Naive thymus-derived CD8-positive, alpha-beta T cell (primary cell): Measurements from ENCODE around the gene ARL2BP. TPM values are rescaled to one million over a fixed set of nuclear protein-coding genes. Genes with fewer than 3 reads are reported as not detected.

Experiments used
- ATAC-seq, 2 donors: fragments of 150-1000 bp; cut with Tn5 transposase in 1 of 2; sonication (Bioruptor Pico), chemical (Tn5 transposase) in 1 of 2; 1 replicate in 1 of 2; 2 replicates in 1 of 2; pipeline ENCODE4 v1.10.0; 2021; ENCODE audit warnings: mild to moderate bottlenecking in 2 of 2, moderate library complexity in 2 of 2
- POLR2A ChIA-PET: fragments of 350-600 bp; sonication (Branson Sonifier 250); formaldehyde crosslinking; loops from one replicate; lab custom pipeline; 2021; ENCODE audit warnings: antibody characterized with exemption; lab: Charles Lee
- DNase-seq, 10 donors: peaks; one replicate each; pipeline versions ENCODE4 v3.0.0 to v3.0.0-alpha.2; 2020 to 2022
- H3K27ac Mint-ChIP-seq, 10 donors: one replicate each; pipeline ENCODE4 v1.8.0; 2020 to 2022; ENCODE audit warnings: mild to moderate bottlenecking in 10 of 10, mixed read lengths in 10 of 10, moderate library complexity in 4 of 10, inconsistent platforms in 1 of 10
- H3K27me3 Mint-ChIP-seq, 5 donors: one replicate each; pipeline ENCODE4 v1.8.0; 2021 to 2022; ENCODE audit warnings: mixed read lengths in 5 of 5
- H3K36me3 Mint-ChIP-seq, 3 donors: one replicate each; pipeline ENCODE4 v1.8.0; 2020 to 2022; ENCODE audit warnings: mixed read lengths in 3 of 3, mild to moderate bottlenecking in 2 of 3, inconsistent platforms in 1 of 3
- H3K4me1 Mint-ChIP-seq, 4 donors: one replicate each; pipeline ENCODE4 v1.8.0; 2021 to 2022; ENCODE audit warnings: mixed read lengths in 4 of 4
- H3K4me3 Mint-ChIP-seq, 10 donors: one replicate each; pipeline ENCODE4 v1.8.0; 2020 to 2022; ENCODE audit warnings: mild to moderate bottlenecking in 10 of 10, mixed read lengths in 10 of 10, moderate library complexity in 6 of 10, inconsistent platforms in 1 of 10
- H3K9me3 Mint-ChIP-seq, 9 donors: one replicate each; pipeline ENCODE4 v1.8.0; 2020 to 2022; ENCODE audit warnings: mixed read lengths in 9 of 9, mild to moderate bottlenecking in 3 of 9, inconsistent platforms in 1 of 9, moderate library complexity in 1 of 9
- polyA plus RNA-seq, 3 donors: library from polyadenylated mRNA; unstranded; fragments of 300-500 nt; fragmentation: Illumina TruSeq; gene quantifications; one replicate each; pipeline ENCODE4 v1.2.3, GENCODE V29; 2021
- total RNA-seq, 8 experiments: library from RNA in 2 of 8; stranded (reverse) in 2 of 8; gene quantifications; one replicate each; pipeline ENCODE4 v1.2.3 and lab custom pipeline; 2021 to 2026

Gene ARL2BP
- total and polyA plus RNA-seq, 5 experiments from 2014 or later = 58.0 to 154 (median 148) TPM

DNA sequence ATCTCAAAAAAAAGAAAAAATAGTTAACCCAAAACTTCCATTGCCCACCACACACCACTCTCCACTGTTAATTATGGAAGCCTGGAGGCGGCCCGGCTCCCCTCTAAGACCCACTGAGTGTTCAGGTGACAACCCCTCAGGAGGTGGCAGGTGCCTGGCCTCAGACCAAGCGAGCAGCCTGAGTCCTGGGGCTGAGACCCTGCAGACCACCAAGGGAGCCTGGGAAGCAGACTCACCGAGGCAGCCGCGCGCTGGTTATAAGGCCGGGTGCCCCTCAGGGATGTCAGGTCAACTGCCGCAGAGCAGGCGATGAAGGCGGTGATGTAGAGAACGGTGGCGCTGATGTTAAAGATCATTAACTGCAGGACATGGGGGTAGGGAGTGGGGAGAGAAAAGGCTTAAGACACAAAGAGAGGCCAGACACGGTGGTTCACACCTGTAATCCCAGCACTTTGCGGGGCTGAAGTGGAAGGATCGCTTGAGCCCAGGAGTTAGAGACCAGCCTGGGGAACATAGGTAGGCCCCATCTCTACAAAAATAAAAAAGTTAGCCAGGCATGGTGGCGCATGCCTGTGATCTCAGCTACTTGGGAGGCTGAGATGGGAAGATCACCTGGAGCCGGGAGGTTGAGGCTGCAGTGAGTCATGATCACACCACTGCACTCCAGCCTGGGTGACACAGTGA is 13.3 kb downstream of the ARL2BP start:
- H3K4me3 Mint-ChIP-seq = no peak overlapping the region
- H3K27ac Mint-ChIP-seq = peak overlapping the region in 4 of 10 donors; percentile 48 to 83 (median 67)
- DNase-seq = no peak
- POLR2A ChIA-PET = interaction anchor here (1.2 kb wide), 1 partner anchor 10 kb away, joined by 4 read pairs; no protein-coding TSS in a partner anchor
- no peaks in the 10 kb centered on the region for H3K9me3 Mint-ChIP-seq
- H3K27me3 Mint-ChIP-seq = no peaks in the 10 kb centered on the region
- ATAC-seq = no peak
- H3K36me3 Mint-ChIP-seq = peaks cover 0 to 24% (median 5%) of the 10 kb centered on the region in 3 donors
- H3K4me1 Mint-ChIP-seq = peaks cover 7 to 28% (median 14%) of the 10 kb centered on the region in 4 donors

DNA sequence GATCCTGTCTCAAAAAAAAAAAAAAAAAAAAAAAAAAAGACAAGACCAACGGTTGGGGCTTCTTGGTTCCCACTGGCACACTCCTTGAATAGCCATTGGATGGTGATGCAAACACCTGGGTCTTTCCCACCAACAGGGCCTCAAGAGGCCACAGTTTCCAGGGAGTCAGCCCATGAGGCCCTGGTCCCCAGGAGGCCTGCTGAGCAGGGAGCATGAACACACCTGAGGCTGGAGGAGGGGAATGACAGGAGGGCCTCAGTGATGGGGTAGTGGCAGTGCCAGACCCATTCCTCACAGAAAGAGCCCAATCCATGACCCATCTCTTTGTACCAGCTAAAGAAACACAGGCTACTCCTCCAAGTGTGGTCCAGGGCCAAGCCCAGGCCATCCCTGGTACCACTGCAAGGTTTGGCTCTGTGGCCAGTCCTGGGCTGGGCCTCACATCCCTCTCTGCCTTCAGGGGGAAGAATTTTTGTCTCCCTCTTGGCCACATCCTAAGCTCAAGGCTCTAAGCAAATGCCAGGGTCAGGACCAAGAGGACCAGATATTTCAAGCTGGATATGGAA is 13.9 kb downstream of the ARL2BP start:
- H3K27ac Mint-ChIP-seq = no peak overlapping the region

DNA sequence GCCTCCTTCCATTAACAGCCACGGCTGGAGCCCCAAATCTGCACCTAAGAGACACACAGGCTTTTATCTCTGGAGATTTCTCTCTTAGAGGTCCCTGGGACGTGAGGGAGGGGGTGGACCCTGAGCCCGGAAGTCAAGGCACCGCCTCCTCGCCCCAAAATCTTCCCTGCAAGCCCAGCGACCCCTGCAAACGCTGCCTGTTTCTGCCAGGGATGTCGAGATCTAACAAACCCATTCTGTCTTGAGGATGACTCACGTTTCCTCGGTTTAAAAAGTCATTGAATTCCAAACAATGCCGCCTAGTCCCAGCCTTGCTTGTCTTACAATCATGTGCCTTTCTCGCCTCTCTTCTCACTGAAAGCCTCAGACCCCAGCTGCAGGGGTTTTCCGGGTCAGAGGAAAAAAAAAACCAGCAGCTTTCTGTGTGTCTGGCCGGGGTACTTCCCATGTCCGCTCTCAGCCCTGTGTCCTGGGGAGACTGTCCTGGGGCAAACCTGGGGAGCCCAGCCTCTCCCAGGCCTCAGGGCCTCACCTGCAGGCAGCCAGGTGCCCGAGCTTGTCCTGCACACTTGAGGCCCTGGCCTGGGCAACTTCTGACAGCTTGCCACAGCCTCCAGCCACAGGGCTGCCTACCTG is 15.4 kb downstream of the ARL2BP start:
- Mint-ChIP-seq H3K27me3 (no peaks in the 10 kb centered on the region), H3K9me3 (no peaks in the 10 kb centered on the region), H3K27ac (peak overlapping the region; percentile 78 to 95 (median 88)), H3K4me1 (peaks cover 11 to 34% (median 22%) of the 10 kb centered on the region in 4 donors), H3K4me3 (peak overlapping the region; percentile 29 to 81 (median 60)), H3K36me3 (peaks cover 0 to 10% (median 0%) of the 10 kb centered on the region in 3 donors)
- POLR2A ChIA-PET = interaction anchor here (0.6 to 1.5 kb wide), 4 partner anchors 14 to 354 kb away, joined by 3 read pairs; no protein-coding TSS in a partner anchor
- peak in 7 of 10 donors; percentile 15 to 58 (median 31) for DNase-seq
- ATAC-seq = peak; percentile 63 to 81

More for the DNA sequence above, 13.9 kb downstream of the ARL2BP start:
- Mint-ChIP-seq H3K36me3 (peaks cover 0 to 21% (median 5%) of the 10 kb centered on the region in 3 donors), H3K4me1 (peaks cover 7 to 28% (median 14%) of the 10 kb centered on the region in 4 donors), H3K4me3 (peak overlapping the region in 1 of 10 donors; percentile 14), H3K9me3 (no peaks in the 10 kb centered on the region), H3K27me3 (no peaks in the 10 kb centered on the region)
- POLR2A ChIA-PET = interaction anchor here (0.9 to 1.2 kb wide), 2 partner anchors 8 to 9 kb away, joined by 3 to 4 read pairs; no protein-coding TSS in a partner anchor
- DNase-seq (no peak), ATAC-seq (no peak)

DNA sequence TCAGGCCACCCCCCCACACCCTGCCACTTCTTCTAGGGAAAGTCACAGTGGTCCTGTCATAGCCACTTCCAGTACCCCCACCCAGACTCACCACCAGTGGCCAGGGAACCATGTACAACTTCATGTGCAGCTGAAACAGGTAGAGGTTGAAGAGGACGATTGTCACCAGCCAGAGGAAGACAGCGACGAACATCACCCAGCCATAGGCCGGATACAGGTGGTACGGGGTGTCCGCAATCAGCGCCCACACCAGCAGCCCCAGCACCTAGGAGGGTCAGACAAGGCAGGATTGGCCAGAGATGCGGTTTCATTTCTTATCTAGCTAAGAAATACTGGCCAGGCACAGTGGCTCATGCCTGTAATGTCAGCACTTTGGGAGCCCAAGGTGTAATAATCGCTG is 16.7 kb downstream of the ARL2BP start:
- Mint-ChIP-seq H3K27me3 (no peaks in the 10 kb centered on the region), H3K27ac (peak overlapping the region in 7 of 10 donors; percentile 22 to 88 (median 72)), H3K9me3 (no peaks in the 10 kb centered on the region), H3K4me3 (no peak overlapping the region), H3K4me1 (peaks cover 18 to 46% (median 35%) of the 10 kb centered on the region in 4 donors), H3K36me3 (peaks cover 0 to 4% (median 0%) of the 10 kb centered on the region in 3 donors)
- no peak for ATAC-seq
- POLR2A ChIA-PET = interaction anchor here (1.5 to 2.6 kb wide), 2 partner anchors 15 to 17 kb away, joined by 3 to 16 read pairs; partner anchors contain the start of gene ARL2BP
- peak in 1 of 10 donors; percentile 52 for DNase-seq

DNA sequence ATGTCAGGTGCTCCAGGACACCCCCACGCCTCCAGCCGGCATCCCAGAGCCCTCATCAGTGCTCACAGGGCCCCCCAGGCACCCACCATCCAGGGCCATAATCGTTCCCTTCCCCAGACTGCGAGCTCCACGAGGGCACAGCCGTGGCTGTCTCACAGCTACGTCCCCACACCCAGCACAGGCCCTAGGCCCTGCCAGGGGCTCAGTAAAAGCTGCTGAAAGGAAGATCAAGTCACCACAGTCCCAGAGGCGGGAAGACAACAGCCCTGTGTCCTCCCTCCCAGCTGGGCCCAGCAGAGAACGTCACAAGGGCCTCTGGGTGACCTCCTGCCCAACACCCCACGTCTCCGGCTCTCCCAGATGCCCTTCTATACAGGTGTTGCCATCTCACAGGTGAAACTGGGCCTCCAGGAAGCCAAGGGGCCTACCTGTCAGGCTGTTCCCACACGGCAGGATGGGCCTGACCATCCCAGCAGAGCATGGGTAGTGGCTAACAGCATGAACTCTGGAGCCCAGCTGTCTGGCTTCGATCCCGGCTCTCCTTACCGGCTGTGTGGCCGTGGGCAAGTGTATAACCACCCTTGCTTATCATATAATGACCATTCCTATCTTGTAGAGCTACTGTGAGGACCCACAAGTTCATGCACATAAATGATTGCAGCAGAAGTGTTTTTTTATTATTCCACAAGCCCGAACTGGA is 17.9 kb downstream of the ARL2BP start:
- Mint-ChIP-seq H3K36me3 (peaks cover 0 to 2% (median 0%) of the 10 kb centered on the region in 3 donors), H3K4me1 (peaks cover 24 to 58% (median 46%) of the 10 kb centered on the region in 4 donors), H3K27me3 (no peaks in the 10 kb centered on the region), H3K27ac (peak overlapping the region; percentile 56 to 90 (median 77)), H3K4me3 (no peak overlapping the region), H3K9me3 (no peaks in the 10 kb centered on the region)
- ATAC-seq (no peak), DNase-seq (no peak)
- POLR2A ChIA-PET = interaction anchor here (0.5 to 2.6 kb wide), 3 partner anchors 18 to 332 kb away, joined by 3 to 16 read pairs (median 4); partner anchors contain the start of gene ARL2BP

DNA sequence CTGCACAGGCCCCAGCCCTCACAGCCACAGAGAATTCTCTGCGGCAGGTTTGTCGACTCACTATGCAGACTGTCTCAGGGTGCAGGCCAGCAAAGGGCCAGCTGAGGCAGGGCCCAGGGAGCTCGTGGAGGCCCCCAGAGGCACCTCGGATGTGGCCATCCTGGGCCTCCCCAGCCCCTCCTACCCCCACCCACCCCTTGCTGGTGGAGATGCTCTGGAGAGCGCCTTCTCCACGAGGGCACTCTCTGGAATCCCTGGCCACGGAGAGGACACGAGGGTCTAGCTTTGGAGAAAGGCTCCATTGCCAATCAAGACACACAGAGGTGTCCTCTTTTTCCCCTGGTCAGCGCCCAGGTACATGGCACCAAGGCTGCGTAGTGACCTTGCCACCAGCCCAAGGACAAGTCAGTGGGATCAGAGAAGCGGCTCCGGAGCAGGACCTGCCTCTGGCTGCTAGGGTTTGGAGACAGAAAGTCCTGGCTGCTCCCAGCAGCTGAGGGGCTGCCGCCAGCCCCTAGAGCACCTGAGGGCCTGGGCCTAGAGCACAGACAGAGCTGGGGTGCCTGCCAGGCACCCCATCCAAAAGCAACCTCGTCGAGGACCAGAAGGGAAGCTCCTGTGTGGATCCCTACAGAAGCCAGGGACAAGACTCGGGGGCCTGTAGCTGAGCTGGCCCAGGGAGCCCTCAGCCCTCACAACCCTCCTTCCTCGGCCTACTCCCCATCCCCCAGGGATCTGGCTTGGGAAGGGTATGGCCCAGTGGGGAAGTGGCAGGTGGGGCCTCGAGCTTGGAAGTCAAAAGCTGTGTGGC is 18.7 kb downstream of the ARL2BP start:
- Mint-ChIP-seq H3K9me3 (no peaks in the 10 kb centered on the region), H3K27ac (peak overlapping the region in 9 of 10 donors; percentile 15 to 90 (median 79)), H3K4me3 (no peak overlapping the region), H3K27me3 (no peaks in the 10 kb centered on the region), H3K4me1 (peaks cover 28 to 63% (median 52%) of the 10 kb centered on the region in 4 donors), H3K36me3 (no peaks in the 10 kb centered on the region)
- POLR2A ChIA-PET = interaction anchor here (0.5 to 2.6 kb wide), 6 partner anchors 8 to 333 kb away, joined by 3 to 16 read pairs (median 4); partner anchors contain the start of gene ARL2BP
- DNase-seq (no peak), ATAC-seq (no peak)

DNA sequence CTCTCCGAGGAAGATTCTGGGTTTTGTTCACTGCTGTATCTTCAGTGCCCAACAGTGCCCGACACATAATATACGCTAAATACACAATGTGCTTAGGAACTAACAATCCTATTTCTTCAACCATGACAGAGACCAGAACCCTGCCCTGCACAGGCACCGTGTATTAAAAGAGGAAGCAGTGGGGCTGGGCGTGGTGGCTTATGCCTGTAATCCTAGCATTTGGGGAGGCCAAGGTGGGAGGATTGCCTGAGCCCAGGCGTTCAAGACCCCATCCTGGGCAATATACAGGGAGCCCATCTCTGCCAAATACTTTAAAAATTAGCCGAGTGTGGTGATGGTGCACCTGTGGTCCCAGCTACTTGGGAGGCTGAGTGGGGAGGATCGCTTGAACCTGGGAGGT is 19.3 kb downstream of the ARL2BP start:
- Mint-ChIP-seq H3K9me3 (no peaks in the 10 kb centered on the region), H3K36me3 (no peaks in the 10 kb centered on the region), H3K4me3 (peak overlapping the region in 1 of 10 donors; percentile 18), H3K27ac (peak overlapping the region in 9 of 10 donors; percentile 15 to 95 (median 69)), H3K4me1 (peaks cover 29 to 68% (median 57%) of the 10 kb centered on the region in 4 donors), H3K27me3 (no peaks in the 10 kb centered on the region)
- DNase-seq (no peak), ATAC-seq (no peak)
- POLR2A ChIA-PET = interaction anchor here (0.9 to 2.6 kb wide), 6 partner anchors 8 to 36 kb away, joined by 3 to 16 read pairs (median 6); partner anchors contain the start of gene ARL2BP

DNA sequence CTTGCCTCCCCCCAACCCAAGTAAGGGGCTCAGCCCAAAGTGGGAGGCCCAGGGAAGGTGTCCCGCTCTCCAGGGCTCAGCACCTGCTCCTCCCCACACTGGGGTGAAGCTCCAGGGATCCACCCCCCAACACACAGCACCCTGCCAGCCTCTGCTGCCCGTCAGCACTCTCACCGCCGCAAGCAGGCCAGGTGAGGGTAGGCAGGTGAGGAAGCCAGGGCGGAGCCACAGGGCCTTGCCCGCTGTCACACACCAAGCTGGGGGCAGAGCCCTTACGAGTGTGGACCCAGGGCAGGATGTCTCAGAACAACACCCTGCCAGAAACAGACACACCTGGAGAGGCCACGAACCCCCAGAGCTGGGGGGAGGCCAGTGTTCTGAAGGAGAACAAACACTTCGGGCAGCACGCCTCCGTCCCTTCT is 19.9 kb downstream of the ARL2BP start:
- Mint-ChIP-seq H3K36me3 (no peaks in the 10 kb centered on the region), H3K27ac (peak overlapping the region; percentile 90 to 98 (median 96)), H3K9me3 (no peaks in the 10 kb centered on the region), H3K4me3 (peak overlapping the region in 8 of 10 donors; percentile 1 to 59 (median 34)), H3K4me1 (peaks cover 29 to 66% (median 55%) of the 10 kb centered on the region in 4 donors), H3K27me3 (no peaks in the 10 kb centered on the region)
- peak in 1 of 2 donors; percentile 22 for ATAC-seq
- POLR2A ChIA-PET = interaction anchor here (0.9 to 2.2 kb wide), 5 partner anchors 9 to 35 kb away, joined by 3 to 7 read pairs (median 5); no protein-coding TSS in a partner anchor
- peak in 5 of 10 donors; percentile 14 to 37 (median 34) for DNase-seq

DNA sequence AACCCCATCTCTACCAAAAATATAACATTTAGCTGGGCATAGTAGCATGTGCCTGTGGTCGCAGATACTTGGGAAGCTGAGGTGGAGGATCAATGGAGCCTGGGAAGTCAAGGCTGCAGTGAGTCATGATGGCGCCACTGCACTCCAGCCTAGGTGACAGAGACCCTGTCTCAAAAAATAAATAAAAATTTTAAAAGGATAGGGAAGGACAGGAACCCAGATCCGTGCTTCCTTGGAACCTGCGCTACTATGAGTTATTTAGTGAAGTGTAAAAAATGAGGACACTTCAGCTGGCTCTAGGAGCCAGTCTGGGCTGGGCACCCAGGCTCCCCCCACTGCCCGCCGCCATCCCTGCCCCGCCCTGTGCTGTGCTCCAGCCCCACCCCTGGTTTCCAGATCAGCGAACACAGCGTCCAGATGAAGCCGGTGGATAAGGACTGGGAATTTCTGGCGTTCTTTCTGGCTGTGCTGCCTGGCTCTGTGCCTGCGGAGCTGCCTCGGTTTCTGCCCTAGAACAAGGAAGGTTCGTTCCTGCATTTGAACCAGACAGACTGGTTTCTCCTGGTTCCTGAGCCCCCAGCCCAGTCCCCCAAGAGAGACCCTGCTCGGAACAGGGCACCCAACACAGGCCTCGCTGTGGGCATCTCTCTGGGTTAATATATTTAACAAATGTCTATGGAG is 20.9 kb downstream of the ARL2BP start:
- peaks cover 25 to 58% (median 46%) of the 10 kb centered on the region in 4 donors for H3K4me1 Mint-ChIP-seq
- no peak for ATAC-seq
- H3K4me3 Mint-ChIP-seq = peak overlapping the region; percentile 46 to 84 (median 69)
- H3K36me3 Mint-ChIP-seq = no peaks in the 10 kb centered on the region
- POLR2A ChIA-PET = interaction anchor here (0.6 to 5.7 kb wide), 16 partner anchors 9 to 658 kb away, joined by 3 to 55 read pairs (median 6); partner anchors contain the start of gene ARL2BP
- peak overlapping the region; percentile 90 to 99 (median 97) for H3K27ac Mint-ChIP-seq
- no peak for DNase-seq
- no peaks in the 10 kb centered on the region for H3K9me3 Mint-ChIP-seq
- no peaks in the 10 kb centered on the region for H3K27me3 Mint-ChIP-seq

DNA sequence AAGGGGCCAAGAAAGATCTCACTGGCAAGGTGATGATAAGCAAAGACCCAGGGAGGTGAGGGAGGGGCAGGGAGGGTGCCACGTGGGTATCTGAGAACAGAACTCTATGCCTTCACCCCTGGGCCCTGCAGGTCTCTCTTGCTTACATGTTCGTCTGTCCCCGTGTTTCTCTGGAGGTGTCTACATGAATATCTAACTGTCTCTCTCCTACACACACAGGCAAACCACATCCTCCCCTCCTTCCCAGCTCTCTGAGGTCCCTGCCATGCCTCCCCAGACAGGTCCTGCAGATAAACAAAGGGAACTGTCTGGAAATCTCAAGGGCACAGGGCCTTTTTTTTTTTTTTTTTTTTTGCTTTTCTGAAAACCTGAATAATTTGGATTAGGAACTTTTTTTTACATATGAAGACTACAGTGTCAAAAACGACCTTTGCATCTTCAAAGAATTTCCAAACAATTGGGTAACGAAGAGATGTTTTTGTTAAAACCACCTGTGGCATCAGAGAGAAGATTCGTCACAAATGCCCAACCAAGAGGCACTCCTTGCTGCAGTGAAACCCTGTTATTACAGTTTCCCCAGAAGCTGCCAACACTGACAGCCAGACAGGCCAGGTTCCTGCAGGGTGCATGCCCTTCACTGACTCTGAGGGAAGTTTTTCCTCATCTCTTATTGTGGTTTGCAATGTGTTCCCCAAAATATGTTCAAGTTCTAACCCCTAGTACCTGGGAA is 21.6 kb downstream of the ARL2BP start:
- POLR2A ChIA-PET = interaction anchor here (0.7 to 5.7 kb wide), 14 partner anchors 8 to 659 kb away, joined by 4 to 55 read pairs (median 6); partner anchors contain the start of gene ARL2BP
- peak; percentile 33 to 83 (median 66) for DNase-seq
- H3K4me1 Mint-ChIP-seq = peaks cover 27 to 56% (median 47%) of the 10 kb centered on the region in 4 donors

More for the DNA sequence above, 21.6 kb downstream of the ARL2BP start:
- Mint-ChIP-seq H3K27me3 (no peaks in the 10 kb centered on the region), H3K36me3 (no peaks in the 10 kb centered on the region), H3K4me3 (peak overlapping the region; percentile 46 to 84 (median 69)), H3K27ac (peak overlapping the region; percentile 90 to 99 (median 97)), H3K9me3 (no peaks in the 10 kb centered on the region)
- peak; percentile 86 for ATAC-seq
